Stimulated activated CD4-positive, alpha-beta T cell treated with anti-CD3 and anti-CD28 coated beads, Interleukin-1b, Interleukin-23, amount 100 ng/mL, for 4 hours (primary cell): ENCODE data around the gene OR13H1.
"Not testable (repeated sequence)": the region's sequence is repeated elsewhere in the genome, so short reads cannot be mapped to it uniquely, and the experiment has no call there.

ENCODE experiments used
- DNase-seq, 2 donors: peaks; one replicate each; pipeline ENCODE4 v3.0.0-alpha.2; 2020; ENCODE audit warnings: low read depth in 2 of 2

Gene OR13H1

DNA sequence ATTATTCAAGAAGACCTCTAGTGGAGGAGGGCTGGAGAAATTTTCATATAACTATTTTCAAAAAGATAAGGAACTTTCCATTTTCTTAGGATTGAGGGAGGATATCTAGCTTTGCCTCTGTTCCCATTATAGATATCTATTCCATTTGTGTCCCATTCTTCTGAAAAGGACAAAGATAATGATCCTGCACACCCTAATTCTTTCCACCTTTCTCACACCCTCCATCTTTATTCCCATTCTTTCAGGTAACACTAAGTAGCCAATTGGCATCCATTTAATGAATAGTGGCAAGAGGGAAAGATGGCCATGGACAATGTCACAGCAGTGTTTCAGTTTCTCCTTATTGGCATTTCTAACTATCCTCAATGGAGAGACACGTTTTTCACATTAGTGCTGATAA lies at the start of gene OR13H1:
OR13H1 (plus strand) TSS at position 301 of the 400 bp plus-strand sequence; CDS start at position 301, 0 bp downstream.
- no peak for DNase-seq

- not testable (repeated sequence) for DNase-seq
Measured at GRCh38 chrX:131501556-131501955, 42.3 kb upstream of the OR13H1 start.

DNA sequence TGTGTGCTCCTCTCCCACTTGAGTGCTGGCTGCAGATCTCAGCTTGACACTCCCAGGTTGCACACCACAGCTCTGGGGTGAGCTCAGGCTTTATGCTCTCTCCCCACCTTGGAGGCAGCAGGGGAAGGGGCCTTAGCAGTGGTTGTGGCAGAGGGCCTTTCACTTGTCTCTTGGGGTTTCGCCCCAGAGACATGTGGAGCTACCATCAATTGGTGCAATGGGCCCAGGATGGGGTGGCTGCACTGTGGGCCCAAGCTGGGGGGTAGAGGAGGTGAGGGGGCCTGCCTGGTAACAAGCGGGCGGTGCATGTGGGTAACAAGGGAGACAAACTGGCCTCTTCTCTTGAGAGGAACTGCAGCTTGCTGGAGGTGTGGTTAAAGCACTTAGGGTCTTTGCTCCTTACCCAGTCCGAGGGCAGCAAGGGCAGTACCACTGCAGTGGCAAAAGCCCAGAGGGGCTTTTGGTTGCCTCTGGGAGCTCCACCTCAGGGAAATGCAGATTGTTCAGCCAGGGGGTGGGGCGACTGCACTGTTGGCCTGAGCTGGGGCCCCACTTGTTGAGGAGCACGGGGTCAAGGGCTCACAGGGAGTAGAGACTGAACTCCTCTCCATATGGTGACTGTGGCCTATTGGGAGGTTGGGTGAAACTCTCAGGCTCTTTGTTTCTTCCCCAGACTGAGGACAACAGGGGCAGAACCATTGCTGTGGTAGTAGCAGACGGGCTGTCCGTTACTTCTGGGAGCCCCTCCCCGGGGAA lies 30.5 kb upstream of the OR13H1 start:
- no peak for DNase-seq

DNA sequence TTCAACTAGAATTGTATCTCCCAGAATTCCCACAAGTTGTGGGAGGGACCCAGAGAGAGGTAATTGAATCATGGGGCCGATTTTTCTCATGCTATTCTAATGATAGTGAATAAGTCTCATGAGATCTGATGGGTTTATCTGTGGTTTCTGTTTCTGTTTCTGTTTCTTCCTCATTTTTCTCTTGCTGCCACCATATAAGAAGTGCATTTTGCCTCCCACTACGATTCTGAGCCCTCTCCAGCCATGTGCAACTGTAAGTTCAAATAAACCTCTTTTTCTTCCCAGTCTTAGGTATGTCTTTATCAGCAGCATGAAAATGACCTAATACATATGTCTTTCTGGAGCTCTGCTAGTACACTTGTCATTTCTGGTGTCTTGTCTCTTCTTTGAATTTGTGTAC lies 22.1 kb upstream of the OR13H1 start:
- DNase-seq, result no peak

DNA sequence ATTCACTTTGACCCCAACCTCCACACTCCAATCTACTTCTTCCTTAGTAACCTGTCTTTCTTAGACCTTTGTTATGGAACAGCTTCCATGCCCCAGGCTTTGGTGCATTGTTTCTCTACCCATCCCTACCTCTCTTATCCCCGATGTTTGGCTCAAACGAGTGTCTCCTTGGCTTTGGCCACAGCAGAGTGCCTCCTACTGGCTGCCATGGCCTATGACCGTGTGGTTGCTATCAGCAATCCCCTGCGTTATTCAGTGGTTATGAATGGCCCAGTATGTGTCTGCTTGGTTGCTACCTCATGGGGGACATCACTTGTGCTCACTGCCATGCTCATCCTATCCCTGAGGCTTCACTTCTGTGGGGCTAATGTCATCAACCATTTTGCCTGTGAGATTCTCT lies 344 bp downstream of the OR13H1 start:
- DNase-seq, result no peak

GRCh38 chrX:131549011-131549410 lies 5.1 kb downstream of the OR13H1 start:
- DNase-seq, result no peak

GRCh38 chrX:131552453-131552852 lies 8.6 kb downstream of the OR13H1 start:
- not testable (repeated sequence) for DNase-seq

DNA sequence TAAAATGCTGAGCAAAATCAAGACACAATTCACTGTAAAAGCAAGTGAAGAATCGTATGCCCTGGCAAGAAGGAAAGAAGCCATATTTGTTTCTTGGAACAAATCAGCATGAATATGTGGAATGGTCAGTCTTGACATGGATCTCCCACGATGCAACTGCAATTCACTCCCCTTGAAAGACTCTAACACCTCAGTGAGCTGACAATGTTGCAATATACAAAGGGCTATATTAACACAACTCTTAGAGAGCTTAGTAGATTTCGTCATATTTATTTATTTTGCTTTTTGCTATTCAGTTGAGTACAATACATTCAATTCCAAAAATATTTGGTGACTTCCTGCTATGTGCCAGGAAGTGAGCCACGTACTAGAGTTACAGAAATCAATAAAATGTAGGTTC lies 14.7 kb downstream of the OR13H1 start:
- no peak for DNase-seq

GRCh38 chrX:131564553-131565229 lies 20.8 kb downstream of the OR13H1 start:
- DNase-seq, result no peak

- no peak for DNase-seq
Measured at GRCh38 chrX:131565909-131566308, 22.0 kb downstream of the OR13H1 start.

- no peak for DNase-seq
Measured at GRCh38 chrX:131571348-131571747, 27.5 kb downstream of the OR13H1 start.

GRCh38 chrX:131572372-131573014 lies 28.6 kb downstream of the OR13H1 start:
- DNase-seq, result no peak

DNA sequence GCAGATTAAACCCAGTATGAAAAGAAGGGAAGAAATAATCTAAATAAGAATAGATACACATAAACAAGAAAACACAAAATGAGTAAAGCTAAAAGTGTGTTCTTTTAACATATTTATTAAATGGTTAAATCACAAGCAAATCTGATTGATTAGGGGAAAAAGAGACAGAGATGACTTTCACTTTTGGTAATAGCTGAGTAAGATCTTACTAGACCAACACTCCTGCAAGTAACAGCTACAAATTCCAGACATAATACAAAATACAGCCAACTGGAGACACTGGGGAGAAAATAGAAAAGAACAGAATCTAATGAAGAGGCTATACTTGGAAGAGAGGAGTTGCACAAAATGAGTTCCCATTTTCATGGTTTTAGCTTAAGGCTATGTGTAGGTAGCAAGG lies 33.5 kb downstream of the OR13H1 start:
- DNase-seq, result no peak

- no peak for DNase-seq
Measured at GRCh38 chrX:131577999-131578734, 34.3 kb downstream of the OR13H1 start.

GRCh38 chrX:131578735-131579367 lies 35.0 kb downstream of the OR13H1 start:
- DNase-seq, result not testable (repeated sequence)

DNA sequence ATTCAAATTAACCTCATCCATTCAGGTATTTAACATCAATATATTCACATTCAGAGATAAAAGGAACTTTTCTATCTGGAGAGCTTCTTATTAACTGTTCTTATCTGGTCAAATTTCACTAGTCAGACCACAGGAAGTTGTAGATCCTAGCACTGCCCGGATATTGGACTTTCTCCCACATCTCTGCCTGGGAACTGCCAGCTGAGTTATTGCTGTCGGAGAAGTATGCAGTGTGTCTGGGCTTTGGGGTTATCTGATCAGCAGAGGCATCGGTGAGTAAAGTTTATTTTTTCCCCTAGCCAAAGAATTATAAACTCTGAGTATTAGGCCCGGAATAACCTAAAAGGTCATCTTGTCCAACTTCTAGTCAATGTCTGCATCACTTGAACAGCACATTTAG lies 45.1 kb downstream of the OR13H1 start:
- no peak for DNase-seq
